COR-L47 (cell line): ENCODE data around the gene PRKAB2.
"Not testable (repeated sequence)": the region's sequence is repeated elsewhere in the genome, so short reads cannot be mapped to it uniquely, and the experiment has no call there.

Experiments
- DNase-seq: peaks from one replicate; lab custom pipeline; 2025; lab: John Stamatoyannopoulos, UW

Gene PRKAB2

GRCh38 chr1:147109762-147110161 lies 62.5 kb downstream of the PRKAB2 start:
- DNase-seq, result no peak

- DNase-seq, result no peak
Observed at GRCh38 chr1:147109041-147109440, 63.2 kb downstream of the PRKAB2 start.

- not testable (repeated sequence) for DNase-seq
Observed at GRCh38 chr1:147106407-147106881, 65.8 kb downstream of the PRKAB2 start.

- no peak for DNase-seq
Observed at GRCh38 chr1:147105909-147106308, 66.4 kb downstream of the PRKAB2 start.
